Adrenal gland (tissue), 5 donors: ENCODE results near the gene MYO1E.

Source experiments
- CTCF ChIP-seq, 6 experiments: fragments of 450-650 bp in 4 of 6; fragments of 200-600 bp in 2 of 6; sonication (generic) in 1 of 6; IDR thresholded peaks; 1 replicate in 5 of 6; 2 replicates in 1 of 6; pipeline versions ENCODE4 v1.5.1 to v1.8.0; 2016 to 2021; ENCODE audit warnings: antibody characterized with exemption in 6 of 6, mild to moderate bottlenecking in 2 of 6, moderate library complexity in 1 of 6
- POLR2A ChIP-seq, 2 donors: fragments of 450-650 bp; IDR thresholded peaks; one replicate each; pipeline ENCODE4 v1.6.1; 2017; ENCODE audit warnings: antibody characterized with exemption in 2 of 2, mild to moderate bottlenecking in 2 of 2, moderate library complexity in 1 of 2
- donor health status: DM: no; HTN: no; CAD: no.

- TF ChIP-seq CTCF (IDR thresholded peaks at IDR 0.05) (no peak), POLR2A (IDR thresholded peaks at IDR 0.05) (no peak)
Observed at GRCh38 chr15:59094077-59094476, 278.6 kb downstream of the MYO1E start.
